DND-41 (cell line): Measurements from ENCODE around the gene KCNH8.

Experiments
- ATAC-seq: fragments of 200-7000 bp; cut with Tn5 transposase; 3 replicates; pipeline ENCODE4 v1.9.1; 2021; ENCODE audit warnings: low read depth; ENCODE audit not compliant: insufficient read depth
- DNase-seq: peaks from one replicate; pipeline ENCODE4 v3.0.0-alpha.2; 2020
- H2AFZ ChIP-seq: 2 replicates; pipeline ENCODE4 v1.6.0; 2012; ENCODE audit warnings: low read depth, low read length
- H3K27ac ChIP-seq: 2 replicates; pipeline ENCODE4 v1.5.1; 2012; ENCODE audit warnings: low read length, inconsistent platforms
- H3K27me3 ChIP-seq: fragments of 200-600 bp; sonication (generic); 2 replicates; pipeline ENCODE4 v1.6.0; 2012; ENCODE audit warnings: low read length, mild to moderate bottlenecking, inconsistent platforms; ENCODE audit not compliant: insufficient read depth, poor library complexity
- H3K36me3 ChIP-seq: 2 replicates; pipeline ENCODE4 v1.5.1; 2012; ENCODE audit warnings: low read length, inconsistent platforms; ENCODE audit not compliant: insufficient read depth
- H3K4me1 ChIP-seq: 2 replicates; pipeline ENCODE4 v1.5.1; 2012; ENCODE audit warnings: mild to moderate bottlenecking, low read length; ENCODE audit not compliant: insufficient read depth
- H3K4me2 ChIP-seq: 2 replicates; pipeline ENCODE4 v1.6.0; 2012; ENCODE audit warnings: mild to moderate bottlenecking, moderate library complexity, low read length, inconsistent platforms; ENCODE audit not compliant: insufficient read depth
- H3K4me3 ChIP-seq, 2 experiments: fragments of 200-600 bp in 1 of 2; shearing (Covaris generic) in 1 of 2; 2 replicates each; pipeline ENCODE4 v1.5.1; 2012 to 2016; ENCODE audit warnings: inconsistent platforms in 2 of 2, low read length in 2 of 2, mild to moderate bottlenecking in 2 of 2, low read depth in 1 of 2, moderate library complexity in 1 of 2
- H3K79me2 ChIP-seq: 2 replicates; pipeline ENCODE4 v1.6.0; 2012; ENCODE audit warnings: low read length, inconsistent platforms; ENCODE audit not compliant: insufficient read depth
- H3K9ac ChIP-seq: 2 replicates; pipeline ENCODE4 v1.6.0; 2012; ENCODE audit warnings: low read depth, mild to moderate bottlenecking, inconsistent platforms, low read length, moderate library complexity
- H3K9me3 ChIP-seq: 2 replicates; pipeline ENCODE4 v1.5.1; 2012; ENCODE audit warnings: low read length, moderate library complexity, mild to moderate bottlenecking, inconsistent platforms; ENCODE audit not compliant: insufficient read depth, severe bottlenecking
- H4K20me1 ChIP-seq: 2 replicates; pipeline ENCODE4 v1.6.0; 2012; ENCODE audit warnings: low read length; ENCODE audit not compliant: insufficient read depth
- CTCF ChIP-seq: IDR thresholded peaks from 2 replicates; pipeline ENCODE4 v1.5.1; 2012; ENCODE audit warnings: borderline replicate concordance, low read length, moderate library complexity, mild to moderate bottlenecking; ENCODE audit not compliant: poor library complexity, severe bottlenecking; ENCODE audit errors: extremely low read depth
- EZH2 ChIP-seq: IDR thresholded peaks from 3 replicates; pipeline ENCODE4 v1.6.1; 2012; ENCODE audit warnings: borderline replicate concordance, low read depth, mild to moderate bottlenecking, moderate library complexity, low read length, inconsistent platforms; ENCODE audit not compliant: severe bottlenecking

KCNH8 gene

DNA sequence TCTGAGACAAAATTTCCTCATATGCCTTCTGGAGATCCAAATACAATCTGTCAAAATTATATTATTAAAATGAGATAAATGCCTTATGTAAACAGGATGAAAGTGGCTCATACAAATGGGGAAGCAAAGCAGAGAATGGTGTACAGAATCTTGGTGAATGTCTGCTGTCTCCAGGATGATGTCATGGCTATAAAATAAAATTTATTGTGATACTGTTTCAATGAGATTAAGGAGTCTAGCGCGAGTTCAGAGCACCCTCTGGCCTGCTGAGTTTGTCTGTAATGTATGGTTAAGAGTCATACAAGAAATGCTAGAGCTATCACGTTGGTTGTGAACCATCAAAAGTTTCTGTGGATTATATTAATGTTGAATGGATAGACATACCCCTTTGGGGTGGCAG is 426.0 kb downstream of the KCNH8 start:
- Histone ChIP-seq H3K27me3 (no peaks in the 10 kb centered on the region), H3K9me3 (no peaks in the 10 kb centered on the region), H3K9ac (no peak overlapping the region), H2AFZ (no peak overlapping the region), H3K36me3 (no peaks in the 10 kb centered on the region), H3K4me1 (no peaks in the 10 kb centered on the region), H3K4me3 (no peak overlapping the region), H4K20me1 (no peaks in the 10 kb centered on the region), H3K79me2 (no peaks in the 10 kb centered on the region), H3K4me2 (no peak overlapping the region), H3K27ac (no peak overlapping the region)
- TF ChIP-seq CTCF (no peak), EZH2 (no peak)
- ATAC-seq: no peak
- no peak for DNase-seq

DNA sequence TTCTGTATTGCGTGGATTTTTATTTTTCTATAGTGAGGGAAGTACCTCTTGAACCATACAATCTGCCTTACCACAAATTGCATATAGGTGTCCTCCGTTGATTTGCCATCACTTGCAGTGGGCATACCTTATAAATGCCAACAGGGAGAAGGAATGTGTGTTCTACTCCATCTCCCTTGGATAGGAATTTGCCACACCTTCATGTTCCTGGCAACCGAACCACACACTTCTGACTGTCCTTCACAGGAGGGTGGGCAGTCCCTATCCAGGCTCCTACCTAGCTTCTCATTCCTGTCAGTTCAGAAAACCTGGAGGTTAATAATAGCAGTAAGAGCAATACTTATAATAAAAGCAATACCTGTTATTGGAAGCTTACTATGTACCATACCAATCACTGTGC is 428.0 kb downstream of the KCNH8 start:
- H3K36me3 ChIP-seq: no peaks in the 10 kb centered on the region
- no peak for DNase-seq
- H3K9ac ChIP-seq: no peak overlapping the region
- H3K4me3 ChIP-seq: no peak overlapping the region
- no peaks in the 10 kb centered on the region for H3K79me2 ChIP-seq
- no peaks in the 10 kb centered on the region for H3K9me3 ChIP-seq
- H2AFZ ChIP-seq: no peak overlapping the region
- no peak for ATAC-seq
- TF ChIP-seq CTCF: no peak
- TF ChIP-seq EZH2: no peak
- H3K4me2 ChIP-seq: no peak overlapping the region
- no peaks in the 10 kb centered on the region for H3K4me1 ChIP-seq
- no peaks in the 10 kb centered on the region for H4K20me1 ChIP-seq
- no peaks in the 10 kb centered on the region for H3K27me3 ChIP-seq
- H3K27ac ChIP-seq: no peak overlapping the region
